ENCODE measurements around the gene CHFR. TPM values are rescaled to one million over a fixed set of nuclear protein-coding genes. Genes with fewer than 3 reads are reported as not detected.

The CHFR gene
- total RNA-seq, 1 donor from 2014 or later: 43.6 TPM

- peak overlapping the region; percentile 100 for H3K27ac ChIP-seq
- H3K36me3 ChIP-seq: peaks cover 45% of the 10 kb centered on the region
- H3K9me3 ChIP-seq: no peaks in the 10 kb centered on the region
- H3K4me1 ChIP-seq: peaks cover 21% of the 10 kb centered on the region
- TF ChIP-seq CTCF (IDR thresholded peaks at IDR 0.05): no peak
- H3K27me3 ChIP-seq (ENCODE audit: low read depth): no peaks in the 10 kb centered on the region
- ATAC-seq (peak; percentile 49 to 57), DNase-seq (peak; percentile 64)
- H3K4me3 ChIP-seq: peak overlapping the region; percentile 86
- intact Hi-C loops (cut with DNase I): no loop called here
Measured at GRCh38 chr12:132827763-132828703, 59.4 kb downstream of the CHFR start.

- DNase-seq: no peak
- intact Hi-C loops (cut with DNase I): no loop called here
Measured at GRCh38 chr12:132825861-132826260, 61.5 kb downstream of the CHFR start.

GRCh38 chr12:132825089-132825488, 62.3 kb downstream of the CHFR start:
- no peak for TF ChIP-seq CTCF (IDR thresholded peaks at IDR 0.05)
- no peak for DNase-seq
- ATAC-seq: no peak
- Histone ChIP-seq H3K36me3 (peaks cover 66% of the 10 kb centered on the region), H3K4me3 (no peak overlapping the region), H3K9me3 (no peaks in the 10 kb centered on the region), H3K4me1 (peaks cover 21% of the 10 kb centered on the region), H3K27ac (no peak overlapping the region), H3K27me3 (ENCODE audit: low read depth) (no peaks in the 10 kb centered on the region)
- intact Hi-C loops (cut with DNase I): no loop called here

More at GRCh38 chr12:132825861-132826260, 61.5 kb downstream of the CHFR start:
- no peak overlapping the region for H3K27ac ChIP-seq
- no peak for TF ChIP-seq CTCF (IDR thresholded peaks at IDR 0.05)
- peaks cover 21% of the 10 kb centered on the region for H3K4me1 ChIP-seq
- no peaks in the 10 kb centered on the region for H3K9me3 ChIP-seq
- no peaks in the 10 kb centered on the region for H3K27me3 ChIP-seq (ENCODE audit: low read depth)
- no peak overlapping the region for H3K4me3 ChIP-seq
- ATAC-seq: no peak
- H3K36me3 ChIP-seq: peaks cover 58% of the 10 kb centered on the region

- H3K4me1 ChIP-seq: peaks cover 21% of the 10 kb centered on the region
- no peak for ATAC-seq
- TF ChIP-seq CTCF (IDR thresholded peaks at IDR 0.05): no peak
- H3K9me3 ChIP-seq: no peaks in the 10 kb centered on the region
- H3K27me3 ChIP-seq (ENCODE audit: low read depth): no peaks in the 10 kb centered on the region
- DNase-seq: no peak
- H3K4me3 ChIP-seq: no peak overlapping the region
- peaks cover 76% of the 10 kb centered on the region for H3K36me3 ChIP-seq
- intact Hi-C loops (cut with DNase I): no loop called here
- H3K27ac ChIP-seq: no peak overlapping the region
Measured at GRCh38 chr12:132824053-132824452, 63.4 kb downstream of the CHFR start.

GRCh38 chr12:132818562-132818961, 68.8 kb downstream of the CHFR start:
- Histone ChIP-seq H3K4me3 (no peak overlapping the region), H3K27ac (no peak overlapping the region), H3K4me1 (no peaks in the 10 kb centered on the region), H3K36me3 (peaks cover 86% of the 10 kb centered on the region), H3K9me3 (no peaks in the 10 kb centered on the region), H3K27me3 (ENCODE audit: low read depth) (no peaks in the 10 kb centered on the region)
- DNase-seq: no peak
- ATAC-seq: no peak
- TF ChIP-seq CTCF (IDR thresholded peaks at IDR 0.05): no peak
- intact Hi-C loops (cut with DNase I): no loop called here

Data from lower lobe of right lung (tissue), 2 donors.